Activated CD4-positive, alpha-beta T cell treated with anti-CD3 and anti-CD28 coated beads for 48 hours (primary cell): ENCODE data around the gene SLC9A8.
"Not testable (repeated sequence)": the region's sequence is repeated elsewhere in the genome, so short reads cannot be mapped to it uniquely, and the experiment has no call there.

Experiments
- DNase-seq: peaks from one replicate; pipeline ENCODE4 v3.0.0-alpha.2; 2020

Gene SLC9A8

GRCh38 chr20:49812507-49813304, at the start of gene SLC9A8:
Gene SLC9A8 (plus strand): TSS chr20:49812828. CDS start chr20:49812923, 95 bp downstream.
- DNase-seq = peak; percentile 84

GRCh38 chr20:49762940-49763766, 49.5 kb upstream of the SLC9A8 start:
- no peak for DNase-seq

GRCh38 chr20:49765413-49765736, 47.3 kb upstream of the SLC9A8 start:
- no peak for DNase-seq

GRCh38 chr20:49765846-49766541, 46.6 kb upstream of the SLC9A8 start:
- no peak for DNase-seq

GRCh38 chr20:49766979-49767521, 45.6 kb upstream of the SLC9A8 start:
- peak; percentile 11 for DNase-seq

- DNase-seq = no peak
Measured at GRCh38 chr20:49768204-49769047, 44.2 kb upstream of the SLC9A8 start.

GRCh38 chr20:49769048-49769581, 43.5 kb upstream of the SLC9A8 start:
- no peak for DNase-seq

- DNase-seq = no peak
Measured at GRCh38 chr20:49770634-49771033, 42.0 kb upstream of the SLC9A8 start.

- DNase-seq = not testable (repeated sequence)
Measured at GRCh38 chr20:49774213-49774612, 38.4 kb upstream of the SLC9A8 start.

- DNase-seq = no peak
Measured at GRCh38 chr20:49775229-49775693, 37.4 kb upstream of the SLC9A8 start.

GRCh38 chr20:49779972-49780371, 32.7 kb upstream of the SLC9A8 start:
- DNase-seq = no peak

GRCh38 chr20:49781676-49782075, 31.0 kb upstream of the SLC9A8 start:
- DNase-seq = no peak

- not testable (repeated sequence) for DNase-seq
Measured at GRCh38 chr20:49782439-49782838, 30.2 kb upstream of the SLC9A8 start.

- not testable (repeated sequence) for DNase-seq
Measured at GRCh38 chr20:49783021-49783995, 29.3 kb upstream of the SLC9A8 start.

- no peak for DNase-seq
Measured at GRCh38 chr20:49784291-49784690, 28.3 kb upstream of the SLC9A8 start.

- no peak for DNase-seq
Measured at GRCh38 chr20:49785149-49785851, 27.3 kb upstream of the SLC9A8 start.

- no peak for DNase-seq
Measured at GRCh38 chr20:49785852-49786175, 26.8 kb upstream of the SLC9A8 start.

GRCh38 chr20:49786196-49786595, 26.4 kb upstream of the SLC9A8 start:
- no peak for DNase-seq

GRCh38 chr20:49786668-49787370, 25.8 kb upstream of the SLC9A8 start:
- DNase-seq = no peak
